Measurements from ENCODE around the gene TAT.
"Not testable (repeated sequence)": the region's sequence is repeated elsewhere in the genome, so short reads cannot be mapped to it uniquely, and the experiment has no call there.

TAT gene

GRCh38 chr16:71584543-71585317 lies 7.8 kb upstream of the TAT start:
- no peak for DNase-seq

- not testable (repeated sequence) for DNase-seq
Measured at GRCh38 chr16:71582553-71582848, 5.6 kb upstream of the TAT start.

- no peak for DNase-seq
Measured at GRCh38 chr16:71574702-71575101, 2.2 kb downstream of the TAT start.

- DNase-seq = no peak
Measured at GRCh38 chr16:71573387-71574094, 3.4 kb downstream of the TAT start.

- no peak for DNase-seq
Measured at GRCh38 chr16:71572497-71573116, 4.3 kb downstream of the TAT start.

GRCh38 chr16:71570144-71570543 lies 6.7 kb downstream of the TAT start:
- DNase-seq = no peak

- no peak for DNase-seq
Measured at GRCh38 chr16:71569621-71570020, 7.3 kb downstream of the TAT start.

GRCh38 chr16:71568551-71568950 lies 8.3 kb downstream of the TAT start:
- no peak for DNase-seq

- no peak for DNase-seq
Measured at GRCh38 chr16:71567931-71568330, 9.0 kb downstream of the TAT start.

- DNase-seq = no peak
Measured at GRCh38 chr16:71565812-71566700, 10.8 kb downstream of the TAT start.

- peak; percentile 70 for DNase-seq
Measured at GRCh38 chr16:71564335-71564967, 12.4 kb downstream of the TAT start.

- no peak for DNase-seq
Measured at GRCh38 chr16:71562552-71562951, 14.3 kb downstream of the TAT start.

- DNase-seq = not testable (repeated sequence)
Measured at GRCh38 chr16:71561886-71562285, 15.0 kb downstream of the TAT start.

GRCh38 chr16:71559855-71560254 lies 17.0 kb downstream of the TAT start:
- no peak for DNase-seq

- DNase-seq = no peak
Measured at GRCh38 chr16:71557954-71558582, 18.8 kb downstream of the TAT start.

- DNase-seq = no peak
Measured at GRCh38 chr16:71557299-71557698, 19.6 kb downstream of the TAT start.

GRCh38 chr16:71555230-71555891 lies 21.5 kb downstream of the TAT start:
- no peak for DNase-seq

- no peak for DNase-seq
Measured at GRCh38 chr16:71552698-71553503, 24.0 kb downstream of the TAT start.

- no peak for DNase-seq
Measured at GRCh38 chr16:71547168-71547567, 29.7 kb downstream of the TAT start.

GRCh38 chr16:71542377-71542776 lies 34.5 kb downstream of the TAT start:
- DNase-seq = peak; percentile 77

GRCh38 chr16:71537643-71538042 lies 39.2 kb downstream of the TAT start:
- DNase-seq = peak; percentile 49
